Endothelial cell of umbilical vein (primary cell): ENCODE measurements around the gene SMARCAL1.
"Not testable (repeated sequence)": the region's sequence is repeated elsewhere in the genome, so short reads cannot be mapped to it uniquely, and the experiment has no call there.

ENCODE experiments used
- CTCF ChIP-seq, 2 donors: IDR thresholded peaks; 1 replicate in 1 of 2; 2 replicates in 1 of 2; pipeline ENCODE4 v1.5.1; 2011; ENCODE audit warnings: low read length in 2 of 2, mild to moderate bottlenecking in 2 of 2, moderate library complexity in 2 of 2, control low read depth in 1 of 2, inconsistent platforms in 1 of 2, low read depth in 1 of 2; ENCODE audit not compliant: insufficient read depth in 1 of 2; ENCODE audit errors: extremely low read depth in 1 of 2
- MAX ChIP-seq: IDR thresholded peaks from 2 replicates; pipeline ENCODE4 v1.6.1; 2011; ENCODE audit not compliant: insufficient read depth, insufficient read length

GRCh38 chr2:216384409-216384808, 27.9 kb upstream of the SMARCAL1 start:
- not testable (repeated sequence) for TF ChIP-seq MAX; CTCF (IDR thresholded peaks at IDR 0.05; ENCODE audit: extremely low read depth in 1 of 2, insufficient read depth in 1 of 2, low read depth in 1 of 2, low read length in 2 of 2)
